HepG2 (cell line): ENCODE measurements around the gene NOC4L. TPM values are rescaled to one million over a fixed set of nuclear protein-coding genes. Genes with fewer than 3 reads are reported as not detected.
A peak's percentile ranks its signal among the peaks of the same experiment; 100 is the strongest.

Experiments used
- HNRNPH1 ChIP-seq: fragments of 200-400 bp; formaldehyde crosslinking; optimal IDR thresholded peaks from 2 replicates; pipeline ENCODE3; 2017; ENCODE audit warnings: mild to moderate bottlenecking, low read depth, low read length
- SOX13 ChIP-seq, 3 experiments: fragments of 450-650 bp in 1 of 3; sonication (generic) in 1 of 3; formaldehyde crosslinking in 1 of 3; IDR thresholded peaks in 2 of 3; conservative IDR thresholded peaks in 1 of 3; 2 replicates each; pipeline versions ENCODE4 v1.5.0 to v1.6.1; 2016 to 2020; ENCODE audit warnings: antibody characterized with exemption in 1 of 3, mild to moderate bottlenecking in 1 of 3, missing compliant biosample characterization in 1 of 3, missing genetic modification reagents in 1 of 3, moderate library complexity in 1 of 3
- ZNF292 ChIP-seq: sonication (generic); formaldehyde crosslinking; IDR thresholded peaks from 2 replicates; pipeline ENCODE4 v1.8.1; 2022; ENCODE audit warnings: mild to moderate bottlenecking, low read depth, missing genetic modification reagents, borderline replicate concordance
- polyA plus RNA-seq, 8 experiments: library from polyadenylated mRNA; depleted of rRNA in 3 of 8; stranded (reverse) in 7 of 8; unstranded in 1 of 8; fragments of >200 nt; fragmentation: Illumina TruSeq in 4 of 8; extraction: Trizol in 4 of 8; gene quantifications; 2 replicates each; pipeline versions ENCODE4 v1.2.1 to v1.2.3, GENCODE V29; 2011 to 2016; ENCODE audit warnings: low read depth in 4 of 8, missing spikeins in 1 of 8, mixed read lengths in 1 of 8; ENCODE audit not compliant: insufficient read depth in 1 of 8
- total RNA-seq, 5 experiments: library from RNA; depleted of rRNA; stranded (reverse); fragments of >200 nt; fragmentation: Illumina TruSeq; extraction: Trizol; gene quantifications; 2 replicates each; pipeline ENCODE4 v1.2.3, GENCODE V29; 2016; ENCODE audit warnings: low read depth in 1 of 5
- TF ChIP-seq, protein P1 (sequence below): sonication (generic); formaldehyde crosslinking; IDR thresholded peaks from 2 replicates; pipeline ENCODE4 v1.4.0; 2020; ENCODE audit warnings: missing genetic modification reagents, borderline replicate concordance
- TF ChIP-seq, protein P2 (sequence below): sonication (generic); formaldehyde crosslinking; IDR thresholded peaks from 2 replicates; pipeline ENCODE4 v1.4.0; 2020; ENCODE audit warnings: mild to moderate bottlenecking, missing genetic modification reagents, borderline replicate concordance
- TF ChIP-seq, protein P3 (sequence below): sonication (generic); formaldehyde crosslinking; IDR thresholded peaks from 2 replicates; pipeline ENCODE4 v1.4.0; 2020; ENCODE audit warnings: missing genetic modification reagents

NOC4L gene
- total and polyA plus RNA-seq, 2 of the 13 experiments (the other 11 are each of a cell fraction or from before 2014, with no cell fraction given) = 4.3 to 14.6 TPM

DNA sequence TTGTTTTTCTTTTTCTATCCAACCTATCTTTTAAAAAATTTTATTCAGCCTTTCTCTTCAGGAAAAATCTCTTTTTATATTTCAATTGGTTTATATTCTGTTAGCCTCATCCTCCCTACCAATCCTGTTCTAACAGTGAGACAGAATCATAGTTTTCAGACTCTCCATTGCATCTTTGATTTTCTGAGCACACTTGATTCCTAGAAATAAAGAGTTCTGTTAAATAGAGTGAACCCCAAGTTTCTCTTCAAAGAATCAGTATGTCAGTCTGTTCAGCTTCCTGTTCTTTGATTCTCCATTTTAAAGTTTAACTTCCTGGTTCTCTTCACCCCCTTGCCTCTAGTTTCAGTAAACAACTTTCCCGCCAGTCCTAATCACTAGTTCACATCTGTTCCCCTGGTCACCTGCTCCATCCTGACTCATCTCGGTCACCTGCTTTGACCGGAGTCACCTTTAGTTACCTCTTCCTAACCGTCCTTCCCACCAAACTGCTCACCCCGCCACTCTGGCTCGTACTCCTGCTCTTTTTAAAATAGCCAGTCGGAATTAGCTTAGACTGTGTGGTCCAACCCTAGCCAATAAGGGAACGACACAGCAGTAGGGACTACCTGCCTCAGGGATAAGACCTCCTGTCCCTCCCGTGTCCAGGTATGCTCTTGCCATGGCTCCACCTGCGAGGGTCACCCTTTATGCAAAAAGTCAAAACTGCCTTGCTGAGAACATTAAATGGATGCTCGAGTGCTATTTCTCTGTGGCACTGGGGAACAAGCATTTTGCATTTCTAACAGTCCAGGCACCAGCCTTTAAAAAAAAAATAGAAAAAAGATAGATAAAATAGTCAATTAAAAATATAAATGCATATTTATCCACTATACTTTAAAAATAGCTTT, 48.5 kb upstream of the NOC4L start (continued):
- TF ChIP-seq, protein P1, sequence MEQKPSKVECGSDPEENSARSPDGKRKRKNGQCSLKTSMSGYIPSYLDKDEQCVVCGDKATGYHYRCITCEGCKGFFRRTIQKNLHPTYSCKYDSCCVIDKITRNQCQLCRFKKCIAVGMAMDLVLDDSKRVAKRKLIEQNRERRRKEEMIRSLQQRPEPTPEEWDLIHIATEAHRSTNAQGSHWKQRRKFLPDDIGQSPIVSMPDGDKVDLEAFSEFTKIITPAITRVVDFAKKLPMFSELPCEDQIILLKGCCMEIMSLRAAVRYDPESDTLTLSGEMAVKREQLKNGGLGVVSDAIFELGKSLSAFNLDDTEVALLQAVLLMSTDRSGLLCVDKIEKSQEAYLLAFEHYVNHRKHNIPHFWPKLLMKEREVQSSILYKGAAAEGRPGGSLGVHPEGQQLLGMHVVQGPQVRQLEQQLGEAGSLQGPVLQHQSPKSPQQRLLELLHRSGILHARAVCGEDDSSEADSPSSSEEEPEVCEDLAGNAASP = no peak
- TF ChIP-seq, protein P2, sequence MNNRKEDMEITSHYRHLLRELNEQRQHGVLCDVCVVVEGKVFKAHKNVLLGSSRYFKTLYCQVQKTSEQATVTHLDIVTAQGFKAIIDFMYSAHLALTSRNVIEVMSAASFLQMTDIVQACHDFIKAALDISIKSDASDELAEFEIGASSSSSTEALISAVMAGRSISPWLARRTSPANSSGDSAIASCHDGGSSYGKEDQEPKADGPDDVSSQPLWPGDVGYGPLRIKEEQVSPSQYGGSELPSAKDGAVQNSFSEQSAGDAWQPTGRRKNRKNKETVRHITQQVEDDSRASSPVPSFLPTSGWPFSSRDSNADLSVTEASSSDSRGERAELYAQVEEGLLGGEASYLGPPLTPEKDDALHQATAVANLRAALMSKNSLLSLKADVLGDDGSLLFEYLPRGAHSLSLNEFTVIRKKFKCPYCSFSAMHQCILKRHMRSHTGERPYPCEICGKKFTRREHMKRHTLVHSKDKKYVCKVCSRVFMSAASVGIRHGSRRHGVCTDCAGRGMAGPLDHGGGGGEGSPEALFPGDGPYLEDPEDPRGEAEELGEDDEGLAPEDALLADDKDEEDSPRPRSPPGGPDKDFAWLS (CRISPR knock-in tag) = no peak
- TF ChIP-seq HNRNPH1 = no peak
- TF ChIP-seq ZNF292 (CRISPR knock-in tag) = no peak
- no peak for TF ChIP-seq SOX13 (IDR thresholded peaks at IDR 0.05)
- TF ChIP-seq SOX13 (CRISPR knock-in tag; conservative IDR thresholded peaks at IDR 0.05 in 1 of 2, IDR thresholded peaks at IDR 0.05 in 1 of 2) = no peak
- TF ChIP-seq, protein P3, sequence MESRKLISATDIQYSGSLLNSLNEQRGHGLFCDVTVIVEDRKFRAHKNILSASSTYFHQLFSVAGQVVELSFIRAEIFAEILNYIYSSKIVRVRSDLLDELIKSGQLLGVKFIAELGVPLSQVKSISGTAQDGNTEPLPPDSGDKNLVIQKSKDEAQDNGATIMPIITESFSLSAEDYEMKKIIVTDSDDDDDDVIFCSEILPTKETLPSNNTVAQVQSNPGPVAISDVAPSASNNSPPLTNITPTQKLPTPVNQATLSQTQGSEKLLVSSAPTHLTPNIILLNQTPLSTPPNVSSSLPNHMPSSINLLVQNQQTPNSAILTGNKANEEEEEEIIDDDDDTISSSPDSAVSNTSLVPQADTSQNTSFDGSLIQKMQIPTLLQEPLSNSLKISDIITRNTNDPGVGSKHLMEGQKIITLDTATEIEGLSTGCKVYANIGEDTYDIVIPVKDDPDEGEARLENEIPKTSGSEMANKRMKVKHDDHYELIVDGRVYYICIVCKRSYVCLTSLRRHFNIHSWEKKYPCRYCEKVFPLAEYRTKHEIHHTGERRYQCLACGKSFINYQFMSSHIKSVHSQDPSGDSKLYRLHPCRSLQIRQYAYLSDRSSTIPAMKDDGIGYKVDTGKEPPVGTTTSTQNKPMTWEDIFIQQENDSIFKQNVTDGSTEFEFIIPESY (CRISPR knock-in tag) = peak; percentile 84
- TF ChIP-seq, all 625 proteins: peak for 6
